Placental epithelial cell (primary cell): Measurements from ENCODE around the gene MT1M. TPM values are rescaled to one million over a fixed set of nuclear protein-coding genes. Genes with fewer than 3 reads are reported as not detected.

Experiments used
- total RNA-seq: library from RNA; depleted of rRNA; stranded (reverse); fragments of >200 nt; gene quantifications from 2 replicates; pipeline ENCODE4 v1.2.3, GENCODE V29; 2012

Gene MT1M
- 0.22 and 0.79 TPM in 2 replicates for total RNA-seq

GRCh38 chr16:56632156-56632847 is at the start of gene MT1M:
TSS of gene MT1M (plus strand) at chr16:56632659. CDS start at chr16:56632732, 73 bp downstream.

GRCh38 chr16:56589141-56590039 is 43.1 kb upstream of the MT1M start, which contains the start of gene MT3:
TSS of gene MT3 (plus strand) at chr16:56589528. CDS start at chr16:56589591, 63 bp downstream.

GRCh38 chr16:56608043-56608875 is 24.2 kb upstream of the MT1M start, which contains the start of gene MT2A:
TSS of gene MT2A (plus strand) at chr16:56608584. CDS start at chr16:56608656, 72 bp downstream.

GRCh38 chr16:56625140-56625942 is 7.1 kb upstream of the MT1M start, which contains the start of gene MT1E:
TSS of gene MT1E (plus strand) at chr16:56625781. CDS start at chr16:56625852, 71 bp downstream.

GRCh38 chr16:56637814-56638750 is 5.6 kb downstream of the MT1M start, which contains the start of gene MT1A:
TSS of gene MT1A (plus strand) at chr16:56638666. CDS start at chr16:56638739, 73 bp downstream.

GRCh38 chr16:56651586-56651985 is 19.1 kb downstream of the MT1M start, which contains the start of gene MT1B:
TSS of gene MT1B (plus strand) at chr16:56651886. CDS start at chr16:56651954, 68 bp downstream.

GRCh38 chr16:56657555-56658326 is 25.3 kb downstream of the MT1M start, which contains the start of gene MT1F:
TSS of gene MT1F (plus strand) at chr16:56657959. CDS start at chr16:56658059, 100 bp downstream.

GRCh38 chr16:56667581-56668571 is 35.4 kb downstream of the MT1M start, which contains the start of gene MT1G:
TSS of gene MT1G (minus strand) at chr16:56668065. CDS start at chr16:56667993, 72 bp downstream.

GRCh38 chr16:56669005-56669839 is 36.8 kb downstream of the MT1M start, which contains the start of gene MT1H:
TSS of gene MT1H (plus strand) at chr16:56669814. CDS start at chr16:56669885, 71 bp downstream.

GRCh38 chr16:56681939-56682702 is 49.7 kb downstream of the MT1M start, which contains the start of gene MT1X:
TSS of gene MT1X (plus strand) at chr16:56682470. CDS start at chr16:56682541, 71 bp downstream.

Other genes starting within 250 kb of the MT1M start
- 212 and 216 TPM in 2 replicates for gene AMFR, start 207.1 kb upstream of the MT1M start, total RNA-seq
- 41.6 and 67.2 TPM in 2 replicates for gene NUDT21, start 181.3 kb upstream of the MT1M start, total RNA-seq
- gene OGFOD1, start 181.1 kb upstream of the MT1M start, total RNA-seq, result 33.4 and 109 TPM in 2 replicates
- gene BBS2, start 112.6 kb upstream of the MT1M start, total RNA-seq, result 42.6 and 61.2 TPM in 2 replicates
- not detected in 2 replicates for gene MT4, start 67.6 kb upstream of the MT1M start, total RNA-seq
- gene MT3, start 43.1 kb upstream of the MT1M start, total RNA-seq, result not detected in 2 replicates
- 3.1 and 6.9 TPM in 2 replicates for gene MT2A, start 24.1 kb upstream of the MT1M start, total RNA-seq
- 52.9 and 91.5 TPM in 2 replicates for gene MT1E, start 6.9 kb upstream of the MT1M start, total RNA-seq
- not detected in 2 replicates for gene MT1A, start 6.0 kb downstream of the MT1M start, total RNA-seq
- not detected in 2 replicates for gene MT1B, start 19.2 kb downstream of the MT1M start, total RNA-seq
- 9.1 and 14.5 TPM in 2 replicates for gene MT1F, start 25.3 kb downstream of the MT1M start, total RNA-seq
- not detected in 2 replicates for gene MT1G, start 35.4 kb downstream of the MT1M start, total RNA-seq
- gene MT1H, start 37.2 kb downstream of the MT1M start, total RNA-seq, result 1.5 TPM in 1 of 2 replicates, not detected in the other
- 36.9 and 47.0 TPM in 2 replicates for gene MT1X, start 49.8 kb downstream of the MT1M start, total RNA-seq
- 29.1 and 54.5 TPM in 2 replicates for gene NUP93, start 97.5 kb downstream of the MT1M start, total RNA-seq
- 0.22 and 1.6 TPM in 2 replicates for gene SLC12A3, start 232.5 kb downstream of the MT1M start, total RNA-seq